Measurements from ENCODE around the gene RGS7.

- no peak for TF ChIP-seq CTCF (IDR thresholded peaks at IDR 0.05 in 4 of 5, conservative IDR thresholded peaks at IDR 0.05 in 1 of 5)
- TF ChIP-seq POLR2A (IDR thresholded peaks at IDR 0.05), result no peak
Observed at GRCh38 chr1:240765732-240766363, 591.2 kb downstream of the RGS7 start.
